Neural progenitor cell (in vitro differentiated cells): ENCODE data around the gene OMP. TPM values are rescaled to one million over a fixed set of nuclear protein-coding genes. Genes with fewer than 3 reads are reported as not detected.

Source experiments
- DNase-seq: peaks from one replicate; pipeline ENCODE4 v3.0.0-alpha.2; 2016; ENCODE audit warnings: low spot score
- H2AFZ ChIP-seq: fragments of 200-600 bp; sonication (generic); replicated peaks from 2 replicates; pipeline ENCODE4 v1.6.1; 2016; ENCODE audit warnings: antibody characterized with exemption
- H3F3A ChIP-seq: fragments of 200-600 bp; sonication (generic); 2 replicates; pipeline ENCODE4 v1.6.1; 2016; ENCODE audit warnings: antibody characterized with exemption, low read depth
- H3K27ac ChIP-seq: fragments of 200-600 bp; sonication (generic); 2 replicates; pipeline ENCODE4 v1.5.1; 2016; ENCODE audit warnings: mild to moderate bottlenecking
- H3K27me3 ChIP-seq: fragments of 200-600 bp; sonication (generic); 2 replicates; pipeline ENCODE4 v1.6.1; 2016; ENCODE audit warnings: mild to moderate bottlenecking, moderate library complexity
- H3K36me3 ChIP-seq: fragments of 200-600 bp; sonication (generic); 2 replicates; pipeline ENCODE4 v1.5.1; 2016
- H3K4me1 ChIP-seq: fragments of 200-600 bp; sonication (generic); 2 replicates; pipeline ENCODE4 v1.6.1; 2016; ENCODE audit warnings: mixed run types
- H3K4me2 ChIP-seq: fragments of 200-600 bp; sonication (generic); 2 replicates; pipeline ENCODE4 v1.6.1; 2016
- H3K4me3 ChIP-seq: fragments of 200-600 bp; sonication (generic); 2 replicates; pipeline ENCODE4 v1.5.1; 2016
- H3K79me2 ChIP-seq: fragments of 200-600 bp; sonication (generic); 2 replicates; pipeline ENCODE4 v1.6.1; 2016; ENCODE audit warnings: low read depth
- H3K9ac ChIP-seq: fragments of 200-600 bp; sonication (generic); 2 replicates; pipeline ENCODE4 v1.6.1; 2016
- H3K9me3 ChIP-seq: fragments of 200-600 bp; sonication (generic); 2 replicates; pipeline ENCODE4 v1.5.1; 2016; ENCODE audit warnings: low read depth
- H4K20me1 ChIP-seq: fragments of 200-600 bp; sonication (generic); 2 replicates; pipeline ENCODE4 v1.6.1; 2016; ENCODE audit warnings: low read depth
- H3K27ac Mint-ChIP-seq: 3 replicates; pipeline ENCODE4 v1.8.0; 2021; ENCODE audit warnings: mixed read lengths
- H3K27me3 Mint-ChIP-seq: 2 replicates; pipeline ENCODE4 v1.8.0; 2022; ENCODE audit warnings: low read depth, mild to moderate bottlenecking, inconsistent platforms, moderate library complexity, mixed read lengths; ENCODE audit not compliant: insufficient read depth
- H3K36me3 Mint-ChIP-seq: 3 replicates; pipeline ENCODE4 v1.8.0; 2021; ENCODE audit warnings: mixed read lengths
- H3K4me1 Mint-ChIP-seq: 3 replicates; pipeline ENCODE4 v1.8.0; 2021; ENCODE audit warnings: mixed read lengths
- H3K4me3 Mint-ChIP-seq: 3 replicates; pipeline ENCODE4 v1.8.0; 2021; ENCODE audit warnings: mild to moderate bottlenecking, moderate library complexity, mixed read lengths
- H3K9me3 Mint-ChIP-seq: 3 replicates; pipeline ENCODE4 v1.8.0; 2020; ENCODE audit warnings: mixed read lengths
- CTCF ChIP-seq: fragments of 200-600 bp; sonication (generic); IDR thresholded peaks from 2 replicates; pipeline ENCODE4 v1.5.1; 2017; ENCODE audit warnings: antibody characterized with exemption, mild to moderate bottlenecking
- EZH2 ChIP-seq: fragments of 200-600 bp; sonication (generic); IDR thresholded peaks from 2 replicates; pipeline ENCODE4 v1.6.1; 2017; ENCODE audit warnings: antibody characterized with exemption, mild to moderate bottlenecking, moderate library complexity
- EZH2phosphoT487 ChIP-seq: fragments of 200-600 bp; sonication (generic); IDR thresholded peaks from 2 replicates; pipeline ENCODE4 v1.6.1; 2017; ENCODE audit warnings: antibody characterized with exemption
- total RNA-seq: library from RNA; depleted of rRNA; stranded (reverse); fragments of >200 nt; gene quantifications from 2 replicates; pipeline ENCODE4 v1.2.3, GENCODE V29; 2015; ENCODE audit warnings: low replicate concordance

Gene OMP
- total RNA-seq, 1 donor from 2014 or later, result not detected

DNA sequence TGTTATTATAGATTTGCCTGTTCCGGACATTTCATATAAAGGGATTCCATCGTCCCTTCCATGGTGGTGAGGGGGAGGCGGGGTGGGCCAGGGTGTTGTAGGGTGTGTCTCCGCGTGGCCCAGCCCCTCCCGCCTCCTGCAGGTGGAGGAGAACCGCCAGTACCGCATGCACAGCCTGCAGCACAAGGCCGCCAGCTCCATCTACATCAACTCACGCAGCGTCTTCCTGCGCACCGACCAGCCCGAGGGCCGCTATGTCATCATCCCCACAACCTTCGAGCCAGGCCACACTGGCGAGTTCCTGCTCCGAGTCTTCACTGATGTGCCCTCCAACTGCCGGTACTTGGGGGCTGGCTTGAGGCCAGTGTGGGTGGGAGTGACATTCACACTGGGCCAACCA lies 17.9 kb downstream of the OMP start:
- H2AFZ ChIP-seq, result no peak overlapping the region
- peaks cover 4% of the 10 kb centered on the region for H3K36me3 Mint-ChIP-seq
- H4K20me1 ChIP-seq, result no peaks in the 10 kb centered on the region
- peaks cover 14% of the 10 kb centered on the region for H3K4me1 Mint-ChIP-seq
- TF ChIP-seq EZH2phosphoT487 (no peak), EZH2 (no peak), CTCF (no peak)
- no peaks in the 10 kb centered on the region for H3K36me3 ChIP-seq
- no peak overlapping the region for H3K4me2 ChIP-seq
- no peaks in the 10 kb centered on the region for H3K27me3 ChIP-seq
- no peak overlapping the region for H3K9ac ChIP-seq
- no peaks in the 10 kb centered on the region for H3K9me3 Mint-ChIP-seq
- H3K4me3 ChIP-seq, result no peak overlapping the region
- no peak overlapping the region for H3K27ac Mint-ChIP-seq
- no peaks in the 10 kb centered on the region for H3F3A ChIP-seq
- no peaks in the 10 kb centered on the region for H3K79me2 ChIP-seq
- H3K27ac ChIP-seq, result no peak overlapping the region
- no peaks in the 10 kb centered on the region for H3K4me1 ChIP-seq
- H3K27me3 Mint-ChIP-seq, result peaks cover 6% of the 10 kb centered on the region
- no peaks in the 10 kb centered on the region for H3K9me3 ChIP-seq
- H3K4me3 Mint-ChIP-seq, result no peak overlapping the region
- DNase-seq, result no peak

DNA sequence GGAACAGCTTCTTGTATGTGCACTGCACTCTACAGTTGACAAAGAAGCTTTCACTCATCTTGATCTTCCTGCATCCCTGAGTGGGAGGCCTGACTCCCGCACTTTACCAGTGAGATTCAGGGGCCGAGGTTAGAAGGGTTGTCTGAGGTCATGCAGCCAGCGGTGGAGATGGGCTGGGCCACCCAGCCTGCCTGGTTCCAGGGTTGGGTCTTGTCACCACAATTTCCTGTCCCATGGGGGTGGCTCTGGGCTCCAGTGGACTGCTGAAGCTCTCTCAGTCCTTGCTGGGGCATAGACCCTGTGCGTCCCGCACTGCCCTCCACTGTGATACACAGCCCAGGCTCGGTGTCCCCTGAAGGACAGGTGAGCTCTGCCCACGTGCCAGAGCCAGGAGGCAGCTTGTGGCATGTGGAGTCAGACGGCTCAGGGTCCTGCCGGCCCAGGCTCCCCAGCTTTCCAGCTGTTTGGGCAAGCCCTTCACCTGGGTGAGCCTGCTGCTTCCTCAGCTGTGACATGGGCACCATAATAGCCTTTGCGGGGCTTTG lies 18.5 kb downstream of the OMP start:
- DNase-seq, result no peak
- H3K4me1 Mint-ChIP-seq, result peaks cover 15% of the 10 kb centered on the region
- no peaks in the 10 kb centered on the region for H3K27me3 ChIP-seq
- H3K36me3 ChIP-seq, result no peaks in the 10 kb centered on the region
- no peaks in the 10 kb centered on the region for H3K9me3 ChIP-seq
- H2AFZ ChIP-seq, result no peak overlapping the region
- TF ChIP-seq EZH2phosphoT487, result no peak
- no peak for TF ChIP-seq EZH2
- no peak overlapping the region for H3K4me2 ChIP-seq
- H3K36me3 Mint-ChIP-seq, result peaks cover 4% of the 10 kb centered on the region
- H3K27me3 Mint-ChIP-seq, result peaks cover 6% of the 10 kb centered on the region
- no peaks in the 10 kb centered on the region for H3K9me3 Mint-ChIP-seq
- H3K4me3 Mint-ChIP-seq, result no peak overlapping the region
- no peak overlapping the region for H3K27ac Mint-ChIP-seq
- H3K79me2 ChIP-seq, result no peaks in the 10 kb centered on the region
- H3K4me1 ChIP-seq, result no peaks in the 10 kb centered on the region
- H3K27ac ChIP-seq, result no peak overlapping the region
- no peaks in the 10 kb centered on the region for H4K20me1 ChIP-seq
- no peak overlapping the region for H3K9ac ChIP-seq
- no peak overlapping the region for H3K4me3 ChIP-seq
- no peaks in the 10 kb centered on the region for H3F3A ChIP-seq

- Histone ChIP-seq H3K4me3 (no peak overlapping the region), H2AFZ (no peak overlapping the region), H3K27me3 (no peaks in the 10 kb centered on the region), H3K9me3 (no peaks in the 10 kb centered on the region), H3K4me2 (no peak overlapping the region), H4K20me1 (no peaks in the 10 kb centered on the region), H3K79me2 (no peaks in the 10 kb centered on the region), H3K27ac (no peak overlapping the region), H3K9ac (no peak overlapping the region), H3F3A (no peaks in the 10 kb centered on the region), H3K36me3 (no peaks in the 10 kb centered on the region), H3K4me1 (no peaks in the 10 kb centered on the region)
- H3K9me3 Mint-ChIP-seq, result no peaks in the 10 kb centered on the region
- peaks cover 4% of the 10 kb centered on the region for H3K36me3 Mint-ChIP-seq
- no peak overlapping the region for H3K27ac Mint-ChIP-seq
- H3K27me3 Mint-ChIP-seq, result peaks cover 9% of the 10 kb centered on the region
- no peak for TF ChIP-seq EZH2
- no peak for TF ChIP-seq CTCF
- no peak for TF ChIP-seq EZH2phosphoT487
- H3K4me1 Mint-ChIP-seq, result peaks cover 16% of the 10 kb centered on the region
- no peak overlapping the region for H3K4me3 Mint-ChIP-seq
- no peak for DNase-seq
These were observed 19.4 kb downstream of the OMP start for GRCh38 chr11:77121876-77122575.

DNA sequence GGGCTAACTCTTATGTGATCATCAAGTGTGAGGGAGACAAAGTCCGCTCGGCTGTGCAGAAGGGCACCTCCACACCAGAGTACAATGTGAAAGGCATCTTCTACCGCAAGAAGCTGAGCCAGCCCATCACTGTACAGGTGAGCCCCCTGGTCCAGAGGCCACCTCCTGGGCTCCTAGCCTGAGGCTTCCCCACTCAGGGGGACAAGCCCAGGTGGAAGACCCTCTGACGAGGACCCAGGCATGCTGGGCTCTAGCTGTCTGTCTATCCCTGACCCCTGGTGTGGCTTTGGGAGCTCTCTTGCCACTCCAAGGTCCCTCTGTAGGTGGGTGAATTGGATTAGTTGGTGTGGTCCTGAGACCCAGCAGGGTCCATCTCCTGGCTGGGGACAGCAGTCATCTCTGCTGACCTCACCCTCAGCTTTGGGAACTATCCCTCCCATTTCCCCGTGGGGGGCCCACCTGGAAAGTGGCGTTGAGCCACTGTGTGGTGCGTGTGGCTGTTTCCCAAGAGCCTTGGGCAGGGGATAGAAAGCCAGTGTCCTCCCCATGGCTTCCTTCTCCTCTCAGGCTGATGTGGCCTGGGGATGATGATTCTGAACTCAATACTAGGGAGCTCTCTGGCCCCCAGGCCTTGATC lies 20.1 kb downstream of the OMP start:
- peaks cover 15% of the 10 kb centered on the region for H3K4me1 Mint-ChIP-seq
- Histone ChIP-seq H3K27me3 (no peaks in the 10 kb centered on the region), H3K4me2 (no peak overlapping the region), H3K9me3 (no peaks in the 10 kb centered on the region), H3K9ac (no peak overlapping the region), H3K4me3 (no peak overlapping the region), H3K36me3 (no peaks in the 10 kb centered on the region), H3K79me2 (no peaks in the 10 kb centered on the region), H3F3A (peaks cover 5% of the 10 kb centered on the region), H3K27ac (no peak overlapping the region), H3K4me1 (peaks cover 3% of the 10 kb centered on the region), H4K20me1 (no peaks in the 10 kb centered on the region), H2AFZ (no peak overlapping the region)
- no peak overlapping the region for H3K27ac Mint-ChIP-seq
- H3K27me3 Mint-ChIP-seq, result peaks cover 9% of the 10 kb centered on the region
- no peak overlapping the region for H3K4me3 Mint-ChIP-seq
- DNase-seq, result no peak
- H3K36me3 Mint-ChIP-seq, result peaks cover 4% of the 10 kb centered on the region
- no peak for TF ChIP-seq EZH2
- no peaks in the 10 kb centered on the region for H3K9me3 Mint-ChIP-seq
